Measurements from ENCODE around the gene ETS1. TPM values are rescaled to one million over a fixed set of nuclear protein-coding genes. Genes with fewer than 3 reads are reported as not detected.

ETS1 gene
- total and polyA plus RNA-seq, 2 experiments from 2014 or later, result 25.6 to 52.6 TPM

- TF ChIP-seq ZNF462 (CRISPR knock-in tag; IDR thresholded peaks at IDR 0.05) (no peak), POLR2AphosphoS5 (IDR thresholded peaks at IDR 0.05; ENCODE audit: low read depth) (no peak), REST (IDR thresholded peaks at IDR 0.05; ENCODE audit: unreplicated experiment) (no peak), CTCF (conservative IDR thresholded peaks at IDR 0.05; ENCODE audit: low read depth in 2 of 2) (no peak)
Measured at GRCh38 chr11:128524172-128524571, 63.2 kb downstream of the ETS1 start (continued).
